Astrocyte of the spinal cord (primary cell): Measurements from ENCODE around the gene PLAAT2.
"Not testable (repeated sequence)": the region's sequence is repeated elsewhere in the genome, so short reads cannot be mapped to it uniquely, and the experiment has no call there.

Source experiments
- DNase-seq: peaks from one replicate; pipeline ENCODE4 v3.0.0; 2011; ENCODE audit warnings: low read depth, low spot score
- H3K4me3 ChIP-seq: 2 replicates; pipeline ENCODE4 v1.5.1; 2011; ENCODE audit warnings: low read depth, mild to moderate bottlenecking, low read length, moderate library complexity
- CTCF ChIP-seq: IDR thresholded peaks from 2 replicates; pipeline ENCODE4 v1.5.1; 2012; ENCODE audit warnings: low read depth, mild to moderate bottlenecking, low read length, inconsistent platforms
- in situ Hi-C: cut with HindIII; loops from 2 replicates; pipeline ENCODE4 v1.10.0; 2017; ENCODE audit warnings: low sequenced_read_pairs

Gene PLAAT2

GRCh38 chr11:63548178-63548577, 15.0 kb downstream of the PLAAT2 start:
- no peak for TF ChIP-seq CTCF
- in situ Hi-C loops = no loop called here
- no peak overlapping the region for H3K4me3 ChIP-seq
- DNase-seq = no peak

GRCh38 chr11:63547061-63547460, 16.1 kb downstream of the PLAAT2 start:
- H3K4me3 ChIP-seq = no peak overlapping the region
- in situ Hi-C loops = no loop called here
- TF ChIP-seq CTCF = no peak

GRCh38 chr11:63543711-63544110, 19.5 kb downstream of the PLAAT2 start:
- no peak overlapping the region for H3K4me3 ChIP-seq
- DNase-seq = no peak
- in situ Hi-C loops = no loop called here
- no peak for TF ChIP-seq CTCF

More at GRCh38 chr11:63547061-63547460, 16.1 kb downstream of the PLAAT2 start:
- DNase-seq = no peak

GRCh38 chr11:63542506-63542905, 20.7 kb downstream of the PLAAT2 start:
- H3K4me3 ChIP-seq, in situ Hi-C loops: not testable (repeated sequence)

GRCh38 chr11:63537293-63538101, 25.7 kb downstream of the PLAAT2 start:
- H3K4me3 ChIP-seq = peak overlapping the region; percentile 42
- peak; percentile 95 for DNase-seq
- no peak for TF ChIP-seq CTCF
- in situ Hi-C loops = no loop called here

More at GRCh38 chr11:63542506-63542905, 20.7 kb downstream of the PLAAT2 start:
- DNase-seq = not testable (repeated sequence)

- TF ChIP-seq CTCF = peak; percentile 28
- DNase-seq = peak; percentile 81
- H3K4me3 ChIP-seq = peak within 1 kb of the TSS; percentile 42
- in situ Hi-C loops = no loop called here
Measured at GRCh38 chr11:63536669-63537292, 26.4 kb downstream of the PLAAT2 start, which contains the start of gene PLAAT4. TSS of gene PLAAT4 (plus strand) at chr11:63536808. CDS start at chr11:63536869, 61 bp downstream.

- in situ Hi-C loops = no loop called here
- DNase-seq = no peak
Measured at GRCh38 chr11:63535734-63536133, 27.4 kb downstream of the PLAAT2 start.

More at GRCh38 chr11:63535734-63536133, 27.4 kb downstream of the PLAAT2 start:
- no peak overlapping the region for H3K4me3 ChIP-seq
- no peak for TF ChIP-seq CTCF
